Right kidney (tissue), 1 donor: ENCODE data around the gene MGAT1.
"Not testable (repeated sequence)": the region's sequence is repeated elsewhere in the genome, so short reads cannot be mapped to it uniquely, and the experiment has no call there.

Source experiments
- DNase-seq: peaks from one replicate; pipeline ENCODE4 v3.0.0-alpha.2; 2016

The MGAT1 gene

DNA sequence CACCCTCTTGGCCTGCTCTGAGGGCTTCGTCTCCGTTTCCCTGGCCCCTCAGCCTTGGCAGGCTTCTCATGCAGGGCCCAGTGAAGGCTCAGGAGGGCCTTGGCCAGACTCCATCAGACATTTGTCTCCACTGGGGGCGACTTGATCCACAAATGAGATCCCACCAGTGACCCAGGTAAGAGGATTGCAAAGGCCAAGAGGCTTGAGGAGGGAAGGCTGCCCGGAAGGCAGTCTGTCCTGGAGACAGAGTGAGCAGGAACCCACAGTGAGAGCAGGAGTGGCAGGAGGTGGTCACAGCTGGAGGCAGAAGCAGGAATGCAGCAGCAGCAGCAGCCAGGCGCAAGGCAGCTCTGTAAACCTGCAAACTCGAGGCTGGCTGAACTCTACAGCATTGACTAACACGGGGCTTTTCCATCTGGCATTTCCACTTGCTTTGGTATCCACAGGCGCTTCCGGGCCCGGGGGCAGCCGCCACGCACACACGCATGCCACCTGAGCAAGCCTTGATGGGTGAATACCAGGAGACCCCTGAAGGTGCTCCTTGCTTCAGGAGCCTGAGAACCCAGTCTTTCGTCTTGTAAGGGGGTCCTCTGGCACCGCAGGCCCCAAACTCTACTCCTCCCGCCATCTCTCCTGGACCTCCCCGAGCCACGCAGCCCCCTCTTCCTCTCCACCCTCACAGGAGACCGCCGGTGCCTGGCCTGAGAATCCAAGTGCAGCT is 14.7 kb downstream of the MGAT1 start:
- no peak for DNase-seq

DNA sequence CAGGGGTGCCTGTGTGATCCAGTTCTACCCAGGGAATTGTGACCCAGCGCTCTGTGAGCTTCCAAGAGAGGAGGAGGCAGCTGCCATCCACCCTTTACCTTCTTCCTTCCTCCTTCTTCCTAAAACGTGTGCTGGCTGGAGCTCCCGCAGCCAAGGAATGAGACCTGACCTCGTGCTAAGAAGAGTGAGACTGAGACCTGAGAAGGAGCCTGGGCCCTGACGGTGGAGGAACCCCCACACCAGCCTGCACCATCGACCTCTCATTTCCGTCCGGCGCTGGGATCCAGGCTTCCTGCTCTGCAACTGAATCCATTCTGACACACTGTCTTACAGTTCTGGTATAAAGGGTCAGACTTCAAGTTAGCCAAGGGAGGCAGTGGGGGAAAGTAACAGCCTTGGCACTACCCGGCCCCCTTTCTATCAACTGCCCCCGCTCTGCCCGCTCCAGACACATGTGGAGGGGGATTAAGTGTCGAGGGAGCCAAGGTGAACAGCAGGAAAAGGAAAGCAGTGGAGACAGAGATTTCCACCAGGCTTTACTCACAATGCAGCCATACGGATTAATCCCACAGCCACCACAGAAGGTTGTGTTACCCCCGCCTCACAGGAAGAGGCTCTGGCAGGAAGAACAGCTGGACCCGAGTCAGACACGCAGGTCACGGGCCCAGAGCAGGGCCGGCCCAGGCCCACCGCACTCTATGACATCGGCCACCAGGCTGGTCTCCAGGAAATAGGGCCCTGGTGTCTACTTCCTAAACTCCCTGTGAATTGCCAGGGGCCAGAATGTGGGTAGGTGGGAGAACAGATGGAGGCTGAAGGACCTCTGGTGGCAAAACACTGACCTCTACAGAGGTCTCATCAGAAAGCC is 15.8 kb downstream of the MGAT1 start:
- peak; percentile 37 for DNase-seq

DNA sequence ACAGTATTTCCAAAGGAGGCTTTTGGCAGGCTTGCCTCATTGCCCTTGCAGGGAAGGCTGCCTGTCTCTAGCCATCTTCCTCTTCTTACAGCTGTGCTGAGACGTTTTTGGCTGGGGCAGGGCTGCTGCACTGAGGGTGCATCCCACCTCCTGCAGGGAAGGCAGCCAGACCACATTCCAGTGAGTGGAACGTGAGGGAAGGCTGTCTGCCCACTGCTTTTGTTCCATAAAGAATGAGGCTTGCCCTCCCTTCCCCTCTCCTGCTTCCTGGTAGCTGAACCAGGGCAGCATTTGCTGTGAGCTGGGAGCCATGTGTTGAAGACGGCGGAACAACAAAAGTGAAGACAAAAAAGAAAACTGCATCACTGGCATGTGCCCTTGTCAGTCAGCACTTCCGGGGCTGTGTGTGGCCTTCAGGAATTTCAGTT is 16.8 kb downstream of the MGAT1 start:
- peak; percentile 45 for DNase-seq

DNA sequence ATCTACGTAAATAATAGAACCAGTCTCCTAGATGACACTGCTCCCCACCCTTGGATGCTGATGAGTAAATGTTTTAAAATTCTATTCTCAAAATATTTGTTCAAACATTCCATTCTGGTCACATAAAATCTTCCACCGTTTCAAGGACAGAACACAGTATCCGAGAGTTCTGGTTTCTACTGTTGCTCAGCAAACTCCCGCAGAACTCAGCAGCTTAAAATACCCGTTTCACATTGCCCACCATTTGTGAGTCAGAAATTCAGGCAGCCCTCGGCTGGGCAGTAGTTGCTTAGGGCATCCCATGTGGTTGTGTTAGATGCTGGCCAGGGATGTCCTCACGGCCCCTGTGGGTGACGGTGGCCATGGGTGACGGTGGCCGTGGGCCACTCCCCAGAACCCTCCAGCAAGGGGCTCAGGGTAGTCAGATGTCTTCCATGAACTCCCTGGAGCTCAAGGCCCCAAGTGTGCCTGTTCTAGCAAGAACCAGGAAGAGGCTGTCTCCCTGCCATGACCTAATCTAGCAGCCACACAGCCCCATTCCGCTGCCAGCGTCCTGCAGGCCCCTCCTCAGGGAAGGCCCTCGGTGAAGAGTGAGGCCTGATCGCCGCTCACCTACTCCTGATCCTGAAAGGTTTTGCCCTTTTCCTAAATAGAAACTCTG is 17.4 kb downstream of the MGAT1 start:
- no peak for DNase-seq

DNA sequence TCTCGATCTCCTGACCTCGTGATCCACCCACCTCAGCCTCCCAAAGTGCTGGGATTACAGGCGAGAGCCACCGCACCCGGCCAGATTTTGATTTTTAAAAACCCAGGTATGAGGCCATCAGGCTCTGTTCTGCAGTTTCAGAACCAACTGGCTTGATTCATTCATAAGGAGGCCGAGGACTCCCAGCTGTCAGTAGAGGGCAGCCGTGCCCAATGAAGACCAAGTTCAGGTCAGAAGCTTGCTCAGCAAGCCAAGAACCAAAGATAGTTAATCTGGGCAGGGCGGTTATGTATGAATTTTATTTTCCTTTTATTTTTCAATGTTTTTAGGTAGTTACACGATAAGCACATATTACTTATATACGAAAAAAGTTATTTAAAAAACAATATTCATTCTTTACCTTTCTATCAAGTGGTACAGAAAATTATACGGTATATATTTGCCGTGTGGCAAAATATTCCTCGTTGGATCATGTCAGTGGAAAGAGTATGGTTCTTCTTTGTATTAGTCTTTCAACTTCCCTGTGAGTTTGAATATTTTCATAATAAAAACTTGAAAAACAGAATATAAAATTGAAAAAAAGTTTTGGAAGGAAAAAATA is 18.0 kb downstream of the MGAT1 start:
- no peak for DNase-seq

DNA sequence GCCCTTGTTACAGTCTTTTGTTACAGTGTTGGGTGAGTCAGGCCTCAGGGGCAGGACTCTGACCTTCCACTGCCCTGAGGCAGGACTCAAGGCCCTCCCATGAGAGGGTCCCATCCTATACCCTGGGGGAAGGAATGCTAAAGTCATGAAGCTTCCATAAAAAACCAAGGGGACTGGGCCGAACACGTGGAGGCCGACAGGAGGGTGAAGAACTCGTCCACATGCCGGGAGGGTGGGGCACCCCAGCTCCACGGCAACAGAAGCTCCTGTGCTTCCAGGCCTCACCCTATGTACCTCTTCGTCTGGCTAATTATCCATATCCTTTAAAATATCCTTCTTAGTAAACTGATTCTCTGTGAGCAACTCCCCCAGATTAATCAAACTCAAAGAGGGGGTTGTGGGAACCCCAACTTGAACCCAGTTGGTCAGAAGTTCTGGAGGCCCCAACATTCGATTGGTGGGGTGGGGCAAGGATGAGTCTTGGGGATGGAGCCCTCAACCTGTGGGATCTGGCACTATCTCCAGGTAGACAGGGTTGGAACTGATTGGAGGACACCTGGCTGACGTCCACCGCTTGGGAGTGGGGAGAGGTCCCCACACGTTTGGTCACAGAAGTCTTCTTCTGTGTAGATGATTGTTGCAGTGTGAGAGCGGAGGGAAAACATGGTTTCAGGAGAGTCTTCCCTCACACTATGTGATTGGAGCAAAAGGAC is 19.1 kb downstream of the MGAT1 start:
- no peak for DNase-seq

DNA sequence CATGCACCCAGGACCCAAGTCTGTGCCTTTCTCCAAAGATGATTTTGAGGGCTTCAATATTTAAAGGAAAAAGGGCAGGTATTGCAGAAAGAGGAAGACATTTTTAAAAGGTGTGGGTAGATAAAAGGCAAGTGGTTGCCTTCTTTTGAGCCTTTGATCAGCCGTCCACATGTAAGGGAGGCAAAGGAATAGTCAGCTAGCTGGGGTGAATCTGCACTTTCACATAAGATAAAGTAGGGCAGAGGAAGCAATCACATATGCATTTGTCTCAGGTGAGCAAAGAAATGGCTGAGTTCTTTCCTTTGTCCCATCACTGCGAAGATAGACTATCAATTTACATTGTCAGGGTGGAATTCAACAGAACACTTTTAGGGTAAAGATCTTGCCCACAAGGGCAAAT is 19.9 kb downstream of the MGAT1 start:
- DNase-seq = no peak

DNA sequence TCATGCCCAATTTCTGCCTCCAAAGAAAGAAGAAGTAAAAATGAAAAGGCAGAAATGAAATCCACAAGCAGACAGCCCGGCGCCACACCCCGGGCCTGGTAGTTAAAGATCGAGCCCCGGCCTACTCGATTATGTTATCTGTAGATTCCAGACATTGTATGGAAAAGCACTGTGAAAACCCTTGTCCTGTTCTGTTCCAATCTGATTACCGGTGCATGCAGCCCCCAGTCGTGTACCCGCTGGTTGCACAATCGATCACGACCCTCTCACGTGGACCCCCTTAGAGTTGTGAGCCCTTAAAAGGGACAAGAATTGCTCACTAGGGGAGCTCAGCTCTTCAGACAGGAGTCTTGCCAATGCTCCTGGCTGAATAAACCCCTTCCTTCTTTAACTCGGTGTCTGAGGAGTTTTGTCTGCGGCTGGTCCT is 20.7 kb downstream of the MGAT1 start:
- not testable (repeated sequence) for DNase-seq

DNA sequence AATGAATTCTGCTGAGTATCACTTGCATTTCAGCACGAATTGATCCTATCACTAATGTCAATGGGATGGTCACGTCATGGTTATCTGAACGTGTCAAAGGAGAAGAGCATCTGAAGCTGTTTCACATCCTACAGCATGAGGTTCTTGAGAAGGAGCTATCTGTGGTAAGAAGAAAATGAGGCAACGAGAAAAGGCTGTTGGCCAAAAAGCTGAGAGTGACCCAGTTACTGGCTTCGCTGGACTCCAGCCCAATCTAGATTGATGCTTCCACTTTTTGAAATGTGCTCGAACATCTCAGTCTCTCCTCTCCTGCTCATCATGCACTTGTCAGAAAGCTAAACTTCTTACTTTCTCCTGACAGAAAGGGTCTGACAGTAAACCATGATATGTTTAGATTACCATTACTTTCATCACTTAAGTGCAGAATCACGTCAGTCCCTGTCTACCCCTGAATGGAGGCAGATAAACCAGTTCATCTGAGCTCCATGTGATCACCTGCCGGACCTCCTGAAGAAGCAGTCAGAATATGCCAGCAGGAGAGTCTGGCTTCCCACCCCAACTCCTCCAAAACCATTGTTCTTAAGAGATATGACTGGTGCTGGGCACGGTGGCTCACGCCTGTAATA is 22.5 kb downstream of the MGAT1 start:
- no peak for DNase-seq

DNA sequence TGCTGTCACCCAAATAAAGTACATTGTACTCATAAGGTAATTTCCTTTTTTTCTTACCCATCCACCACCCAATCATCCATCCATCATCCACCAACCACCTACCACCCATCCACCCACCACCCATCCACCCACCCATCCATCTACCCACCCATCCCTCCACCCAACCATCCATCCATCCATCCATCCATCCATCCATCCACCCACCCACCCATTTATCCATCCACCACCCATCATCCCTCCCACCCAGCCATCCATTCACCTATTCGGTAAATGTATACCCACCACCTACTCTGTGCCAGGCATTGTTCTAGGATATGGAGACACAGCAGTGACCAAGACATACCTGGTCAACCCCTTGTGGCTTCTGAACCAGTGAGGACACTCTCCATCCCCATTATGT is 25.1 kb downstream of the MGAT1 start:
- DNase-seq = no peak

DNA sequence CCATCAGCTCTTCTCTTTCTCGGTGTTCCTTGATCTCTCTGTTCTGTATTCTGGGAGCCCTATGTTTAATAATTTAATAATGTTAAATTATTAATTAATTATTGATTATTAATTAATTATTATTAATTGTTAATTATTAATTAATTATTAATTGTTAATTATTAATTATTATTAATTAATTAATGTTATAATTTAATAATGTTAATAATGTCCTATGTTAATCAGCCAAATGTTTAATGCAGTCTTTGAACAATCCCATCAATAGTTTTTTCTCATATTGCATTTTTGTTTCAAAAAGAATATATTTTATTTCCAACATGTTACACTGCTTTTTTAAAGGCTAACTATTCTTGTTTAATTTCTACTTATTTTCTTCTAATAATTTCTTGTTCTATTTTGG is 26.2 kb downstream of the MGAT1 start:
- DNase-seq = no peak

DNA sequence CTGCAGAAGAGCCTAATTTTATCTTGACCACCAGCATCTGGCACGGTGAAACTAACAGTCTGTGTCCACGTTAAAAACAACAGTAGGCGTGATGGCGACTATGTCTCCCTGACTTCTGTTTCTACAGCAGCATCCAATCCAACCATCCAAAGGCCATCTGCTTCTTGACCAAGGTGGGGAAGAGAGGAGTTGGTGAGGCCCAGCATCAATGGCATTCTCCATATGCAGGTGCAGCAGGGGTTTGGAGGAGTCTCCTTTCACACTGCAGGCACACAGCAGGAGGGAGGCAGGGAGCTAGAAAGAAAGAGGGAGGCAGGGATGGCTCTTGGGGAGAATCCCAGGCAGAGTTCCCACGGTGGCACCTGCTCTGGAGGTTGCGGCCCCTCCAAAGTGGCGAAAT is 27.0 kb downstream of the MGAT1 start:
- DNase-seq = no peak

DNA sequence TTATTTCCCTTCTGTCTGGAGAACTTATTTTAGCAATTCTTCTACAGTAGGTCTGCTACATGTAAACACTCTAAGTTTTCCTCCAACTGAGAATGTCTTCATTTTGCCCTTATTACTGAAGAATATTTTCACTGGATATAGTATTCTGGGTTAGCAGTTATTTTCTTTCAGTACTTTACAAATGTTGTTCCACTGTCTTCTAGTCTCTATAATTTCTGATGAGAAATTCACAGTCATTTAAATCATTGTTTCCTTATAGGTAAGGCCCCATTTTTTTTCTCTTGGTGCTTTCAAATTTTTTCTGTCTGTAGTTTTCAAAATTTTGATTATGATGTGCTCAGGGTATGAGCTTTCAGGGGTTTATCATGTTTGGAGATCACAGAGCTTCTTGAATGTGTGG is 30.8 kb downstream of the MGAT1 start:
- DNase-seq = no peak

DNA sequence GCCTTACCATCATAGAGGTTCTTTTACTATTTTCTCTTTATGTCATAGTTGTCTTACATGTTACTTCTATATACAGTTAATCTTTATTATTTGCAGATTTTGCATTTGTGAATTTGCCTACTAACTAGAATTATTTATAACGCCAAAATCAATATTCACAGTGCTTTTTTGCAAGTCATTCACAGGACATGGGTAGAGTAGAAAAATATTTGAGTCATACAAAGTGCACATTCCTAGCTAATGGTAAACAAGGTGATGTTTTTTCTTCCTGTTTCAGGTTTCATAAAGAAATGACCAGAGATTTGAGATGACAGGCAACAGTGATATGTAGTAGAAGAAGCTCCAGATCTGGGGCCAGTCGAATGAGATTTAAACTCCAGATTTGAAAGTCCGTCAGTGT is 32.8 kb downstream of the MGAT1 start:
- no peak for DNase-seq

DNA sequence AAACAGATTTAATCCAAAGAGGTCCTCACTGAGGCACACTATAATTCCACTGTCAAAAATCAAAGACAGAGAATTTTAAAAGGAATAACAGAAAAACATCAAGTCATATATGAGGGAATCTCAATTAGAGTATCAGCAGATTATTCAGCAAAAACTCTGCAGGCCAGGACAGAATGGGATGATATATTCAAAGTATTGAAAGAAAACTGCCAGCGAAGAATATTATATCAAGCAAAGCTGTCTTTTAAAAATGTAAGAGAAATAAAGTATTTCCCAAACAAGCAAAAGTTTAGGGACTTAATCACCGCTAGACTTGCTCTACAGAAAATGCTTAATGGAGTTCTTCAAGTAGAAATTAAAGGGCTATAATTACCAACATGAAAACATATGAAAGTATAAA is 47.0 kb downstream of the MGAT1 start:
- DNase-seq = no peak

DNA sequence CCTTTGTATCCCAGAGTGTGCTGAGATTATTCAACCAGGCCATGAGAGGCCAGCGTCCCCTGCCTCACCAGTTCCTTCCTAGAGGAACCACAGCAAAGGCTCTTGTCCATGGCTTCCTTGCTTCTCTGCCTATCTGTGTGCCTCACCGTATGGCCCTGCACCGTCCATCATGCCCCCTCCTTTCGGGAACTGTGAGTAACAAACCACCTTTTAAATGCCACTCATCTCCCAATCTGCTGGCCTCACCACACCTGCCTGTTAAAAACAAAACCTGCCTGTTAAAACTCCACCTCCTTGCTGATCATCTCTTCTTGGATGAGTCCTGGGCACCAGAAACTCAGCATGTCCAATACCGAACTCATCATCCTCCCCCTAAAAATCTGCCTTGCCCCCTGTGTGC is 58.4 kb downstream of the MGAT1 start:
- DNase-seq = no peak

DNA sequence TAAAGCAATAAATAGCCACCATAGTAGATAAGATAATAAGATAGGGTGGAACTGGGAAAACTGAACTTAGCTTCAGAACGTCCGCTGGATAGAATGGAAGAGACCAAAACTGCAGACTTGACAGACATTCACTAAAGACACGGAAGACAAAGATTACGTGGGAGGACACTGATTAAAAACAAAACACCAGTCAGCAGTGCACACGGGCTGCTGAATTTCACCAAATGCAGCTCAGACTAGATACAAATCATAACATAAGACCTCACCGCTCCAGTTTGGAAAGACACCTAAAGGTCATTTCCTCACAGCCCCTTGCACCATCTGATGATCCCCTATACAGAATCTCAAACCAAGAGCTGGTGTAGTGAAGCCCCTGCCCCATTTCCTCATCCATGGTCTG is 59.9 kb downstream of the MGAT1 start:
- DNase-seq = no peak

DNA sequence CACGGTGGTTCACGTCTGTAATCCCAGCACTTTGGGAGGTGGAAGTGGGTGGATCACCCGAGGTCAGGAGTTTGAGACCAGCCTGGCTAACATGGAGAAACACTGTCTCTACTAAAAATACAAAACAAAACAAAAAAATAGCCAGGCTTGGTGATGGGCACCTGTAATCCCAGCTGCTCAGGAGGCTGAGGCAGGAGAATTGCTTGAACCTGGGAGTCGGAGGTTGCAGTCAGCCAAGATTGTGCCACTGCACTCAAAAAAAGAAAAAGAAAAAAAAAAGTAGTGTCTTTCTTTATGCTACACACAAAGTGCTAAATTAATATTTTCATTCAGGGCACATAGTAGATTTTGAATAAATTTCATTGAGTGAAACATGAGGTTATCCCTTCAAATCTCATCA is 61.7 kb downstream of the MGAT1 start:
- not testable (repeated sequence) for DNase-seq

DNA sequence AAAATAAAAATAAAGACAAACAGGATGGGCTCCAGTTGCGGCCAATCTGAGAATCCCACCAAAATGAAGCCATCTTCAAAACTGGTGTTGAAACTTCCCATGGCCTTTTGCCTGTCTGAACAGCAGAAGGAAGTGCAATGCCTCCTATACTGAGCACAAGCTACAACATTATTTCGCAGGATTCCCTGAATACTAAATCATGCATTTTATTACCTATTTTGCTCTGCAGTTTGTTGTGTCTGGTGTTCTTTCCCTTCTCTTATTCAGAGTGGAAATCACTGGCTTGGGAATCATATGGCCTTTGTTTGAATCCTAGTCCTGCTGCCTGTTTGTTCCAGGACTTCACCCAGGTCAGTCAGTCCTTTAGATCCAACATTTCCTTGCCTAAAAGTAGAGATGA is 62.6 kb downstream of the MGAT1 start, which contains the start of gene OR2Y1:
OR2Y1 (minus strand) TSS at position 101 of the 400 bp plus-strand sequence; CDS start at position 101, 0 bp downstream.
- no peak for DNase-seq

DNA sequence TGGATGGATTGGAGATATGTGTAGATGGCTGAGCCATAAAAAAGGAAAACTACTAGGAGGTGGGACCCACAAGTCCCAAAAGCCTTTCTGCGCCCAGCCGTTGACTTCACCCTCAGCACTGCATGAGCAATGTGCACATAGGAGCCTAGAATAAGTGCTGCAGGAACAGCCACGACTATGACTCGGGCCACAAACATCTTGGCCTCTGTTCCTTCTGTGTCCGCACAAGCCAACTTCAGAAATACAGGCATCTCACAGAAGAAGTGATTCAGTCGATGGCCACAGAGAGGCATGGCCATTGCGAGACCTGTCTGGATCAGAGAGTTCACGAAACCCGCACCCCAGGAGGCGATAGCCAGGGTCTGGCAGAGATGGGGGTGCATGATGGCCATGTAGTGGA is 63.3 kb downstream of the MGAT1 start:
- DNase-seq = no peak

DNA sequence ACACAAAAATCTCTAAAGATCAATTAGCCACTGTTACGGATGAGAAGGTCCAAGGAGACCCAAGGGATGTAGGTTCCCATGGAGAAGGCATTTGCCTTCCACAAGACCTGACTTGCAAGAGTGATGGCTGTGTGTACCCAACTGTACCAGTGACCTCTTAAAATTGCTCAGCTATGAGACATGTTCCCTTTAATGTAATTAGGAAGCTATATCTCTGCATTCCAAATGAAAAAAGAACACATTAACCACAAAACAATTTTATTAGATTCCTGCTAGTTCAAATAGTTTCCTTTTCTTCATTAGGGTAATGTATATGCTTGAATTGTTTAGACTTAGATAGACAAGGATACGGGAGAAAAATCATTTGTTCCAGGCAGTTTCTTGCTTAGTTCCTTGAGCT is 66.1 kb downstream of the MGAT1 start:
- DNase-seq = no peak
